NCI-H1417 treated with DMSO at 0.1 percent for 48 hours (cell line): Measurements from ENCODE around the gene LHX4.

Experiments
- DNase-seq: peaks from one replicate; lab custom pipeline; 2025; lab: John Stamatoyannopoulos, UW

LHX4 gene

DNA sequence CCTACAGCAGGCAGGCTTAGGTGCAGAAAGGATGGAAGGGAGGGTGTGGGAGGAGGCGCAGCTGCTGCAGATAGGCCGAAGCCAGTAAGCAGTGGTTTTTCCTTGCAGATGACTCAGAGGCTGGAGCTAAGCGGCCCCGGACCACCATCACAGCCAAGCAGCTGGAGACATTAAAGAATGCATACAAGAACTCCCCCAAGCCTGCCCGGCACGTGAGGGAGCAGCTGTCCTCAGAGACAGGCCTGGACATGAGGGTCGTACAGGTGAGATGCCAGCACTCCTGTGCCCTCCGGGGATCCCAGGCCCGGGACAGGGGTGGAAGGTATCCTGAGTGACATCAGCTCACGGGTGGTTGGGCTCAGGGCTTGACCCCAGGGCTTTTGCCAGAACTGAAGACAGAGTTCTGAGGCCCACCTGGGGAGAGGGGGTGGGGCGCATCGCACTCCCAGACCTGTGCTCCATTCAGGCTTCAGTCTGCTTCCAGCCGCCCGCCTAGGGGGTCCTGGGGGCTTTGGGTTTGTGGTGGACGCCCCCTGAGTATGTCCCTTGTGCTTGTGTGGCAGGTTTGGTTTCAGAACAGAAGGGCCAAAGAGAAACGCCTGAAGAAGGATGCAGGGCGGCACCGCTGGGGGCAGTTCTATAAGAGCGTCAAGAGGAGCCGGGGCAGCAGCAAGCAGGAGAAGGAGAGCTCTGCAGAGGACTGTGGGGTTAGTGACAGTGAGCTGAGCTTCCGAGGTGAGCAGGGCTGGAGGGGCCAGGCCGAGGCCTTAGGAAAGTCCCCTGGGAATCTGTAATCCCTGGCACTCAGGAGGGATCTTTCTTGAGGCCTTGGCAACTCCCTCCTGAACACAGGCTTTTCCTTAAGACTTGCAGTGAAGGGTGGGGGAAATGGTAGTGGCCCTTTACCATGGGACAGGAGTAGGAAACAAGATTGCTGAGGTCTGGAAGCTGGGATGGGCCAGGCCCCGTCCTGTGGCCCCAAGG, 41.5 kb downstream of the LHX4 start:
- no peak for DNase-seq

DNA sequence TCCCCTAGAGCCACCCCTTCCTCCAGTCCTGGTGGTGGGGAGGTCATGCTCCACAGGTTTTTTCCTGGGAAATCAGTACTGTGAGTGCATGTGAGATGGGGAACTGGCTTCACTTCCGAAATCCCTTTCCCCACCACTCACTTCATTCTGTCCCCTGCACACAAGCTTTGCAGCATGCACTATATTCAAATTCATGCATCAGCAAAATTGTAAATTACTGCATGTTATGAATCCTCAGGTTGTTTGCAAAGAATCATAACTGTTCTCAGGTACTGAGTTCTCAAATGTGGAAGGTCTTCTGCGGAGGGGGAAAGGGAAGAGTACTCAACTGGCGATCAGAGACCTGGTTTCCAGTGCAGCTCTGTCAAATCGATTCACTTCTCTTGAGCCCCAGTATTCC, 42.3 kb downstream of the LHX4 start:
- DNase-seq: no peak

DNA sequence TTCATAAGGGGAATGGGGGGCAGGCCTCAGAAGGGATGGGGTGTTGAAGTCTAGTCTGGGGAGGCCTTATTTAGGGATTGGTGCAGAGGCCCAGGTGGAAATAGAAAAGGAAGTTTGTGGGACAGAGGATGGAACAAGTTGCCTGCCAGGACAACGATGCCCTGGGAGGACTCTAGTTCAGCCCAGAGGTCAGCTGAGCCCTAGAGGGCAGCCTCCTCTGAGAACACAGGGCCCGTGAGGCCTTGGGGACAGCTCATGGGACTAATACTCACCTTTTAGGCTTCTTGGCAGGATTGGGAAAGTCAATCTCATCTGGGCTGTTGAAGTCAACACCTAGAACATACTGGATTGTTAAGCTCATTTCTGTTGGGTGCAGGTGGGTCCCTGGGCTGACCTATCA, 43.0 kb downstream of the LHX4 start:
- DNase-seq: no peak

DNA sequence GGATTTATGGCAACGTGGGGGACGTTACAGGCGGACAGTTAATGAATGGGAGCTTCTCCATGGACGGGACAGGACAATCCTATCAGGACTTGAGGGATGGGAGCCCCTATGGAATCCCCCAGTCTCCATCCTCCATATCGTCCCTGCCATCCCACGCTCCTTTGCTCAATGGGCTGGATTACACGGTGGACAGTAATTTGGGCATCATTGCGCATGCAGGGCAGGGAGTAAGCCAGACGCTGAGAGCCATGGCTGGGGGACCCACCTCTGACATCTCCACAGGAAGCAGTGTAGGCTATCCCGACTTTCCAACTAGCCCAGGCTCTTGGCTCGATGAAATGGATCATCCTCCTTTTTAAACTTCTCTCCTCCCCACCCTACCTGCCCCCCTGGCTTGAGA, 44.2 kb downstream of the LHX4 start:
- DNase-seq: no peak

DNA sequence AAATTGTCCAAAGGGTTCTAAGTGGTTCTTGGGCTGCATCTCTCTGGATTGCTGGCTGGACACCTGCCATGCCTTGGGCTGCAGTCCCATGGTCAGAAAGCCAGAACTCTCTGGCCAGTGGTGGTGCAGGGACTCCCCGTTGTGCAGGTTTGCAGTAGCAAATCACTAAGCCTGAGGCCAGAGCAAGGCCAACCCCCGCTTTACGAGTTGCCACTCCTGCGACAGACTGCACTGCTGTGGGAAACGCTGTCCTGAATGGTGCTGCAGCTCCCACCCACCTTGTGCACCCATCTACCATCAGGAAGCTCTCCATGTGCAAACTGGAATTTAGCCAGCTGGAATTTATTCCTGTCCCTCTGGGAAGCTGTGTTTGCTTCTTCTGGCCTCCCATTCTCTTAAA, 45.7 kb downstream of the LHX4 start:
- DNase-seq: no peak

DNA sequence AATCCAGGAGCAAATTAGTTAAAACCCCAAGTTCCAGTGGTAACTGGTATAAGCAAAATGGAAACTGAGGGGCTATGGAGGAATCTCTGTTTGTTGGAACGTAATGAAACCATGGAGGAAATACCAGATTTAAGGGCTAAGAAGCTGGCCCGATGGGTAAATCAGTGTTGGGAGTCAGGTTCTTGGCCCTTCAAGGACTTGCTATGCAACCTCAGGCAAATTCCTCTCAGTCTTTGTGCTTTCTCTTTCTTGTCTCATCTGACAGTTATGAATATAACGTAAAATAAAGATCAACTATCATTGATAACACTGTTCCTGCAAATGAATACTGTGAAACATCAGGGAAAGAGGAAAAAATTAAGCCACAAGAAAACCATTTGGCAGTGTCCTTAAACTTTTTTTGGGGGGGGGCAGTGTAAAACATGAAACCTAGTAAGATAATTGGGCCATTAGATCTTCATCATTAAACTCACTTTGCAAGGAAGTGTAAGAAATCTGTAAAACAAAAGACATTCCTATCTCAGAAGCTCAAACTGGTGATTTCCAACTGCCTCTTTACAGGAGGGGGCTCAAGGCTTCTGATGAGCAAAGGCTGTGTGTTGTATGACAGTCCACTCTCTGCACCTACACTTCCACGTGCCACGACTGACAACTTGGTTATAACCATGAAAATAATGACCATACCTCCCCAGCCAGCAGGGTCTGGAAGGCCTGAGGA, 47.6 kb downstream of the LHX4 start:
- DNase-seq: no peak

DNA sequence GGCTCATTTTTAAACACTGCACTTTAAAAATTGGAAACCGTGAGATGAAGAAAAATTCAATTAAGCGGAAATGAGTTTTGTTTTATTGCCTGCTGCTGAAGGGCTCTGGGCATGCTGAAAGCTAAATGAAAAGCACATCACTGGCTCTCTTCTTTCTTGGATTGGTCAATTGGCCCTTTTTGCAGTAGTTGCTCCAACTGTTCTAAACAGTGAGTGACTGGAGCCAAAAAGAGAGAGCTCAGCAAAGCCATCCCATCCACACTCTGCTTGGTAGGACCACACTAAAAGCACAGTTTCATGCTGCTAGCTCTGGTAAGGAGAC, 48.1 kb downstream of the LHX4 start:
- no peak for DNase-seq

- no peak for DNase-seq
Observed at GRCh38 chr1:180278596-180279395, 48.7 kb downstream of the LHX4 start.

DNA sequence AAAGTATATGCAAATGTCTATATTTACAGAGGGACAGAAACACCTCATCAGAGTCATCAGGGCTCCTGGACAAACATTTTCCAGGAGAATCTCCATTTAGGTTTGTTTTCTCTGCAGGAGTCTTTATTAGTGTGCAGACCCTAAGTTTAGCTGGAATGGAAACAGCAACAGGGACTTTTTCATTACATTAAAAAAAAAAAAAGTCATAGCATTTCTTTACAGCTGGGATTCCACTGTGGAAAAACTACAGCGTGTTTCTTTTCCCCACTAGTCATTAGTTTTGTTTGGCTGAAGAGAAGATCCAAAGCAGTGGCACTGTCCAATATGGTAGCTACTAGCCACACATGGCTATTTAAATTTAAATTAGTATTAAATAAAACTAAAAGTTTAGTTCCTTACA, 49.6 kb downstream of the LHX4 start:
- no peak for DNase-seq

GRCh38 chr1:180280617-180281016, 50.6 kb downstream of the LHX4 start:
- no peak for DNase-seq

GRCh38 chr1:180281490-180281889, 51.4 kb downstream of the LHX4 start:
- no peak for DNase-seq

DNA sequence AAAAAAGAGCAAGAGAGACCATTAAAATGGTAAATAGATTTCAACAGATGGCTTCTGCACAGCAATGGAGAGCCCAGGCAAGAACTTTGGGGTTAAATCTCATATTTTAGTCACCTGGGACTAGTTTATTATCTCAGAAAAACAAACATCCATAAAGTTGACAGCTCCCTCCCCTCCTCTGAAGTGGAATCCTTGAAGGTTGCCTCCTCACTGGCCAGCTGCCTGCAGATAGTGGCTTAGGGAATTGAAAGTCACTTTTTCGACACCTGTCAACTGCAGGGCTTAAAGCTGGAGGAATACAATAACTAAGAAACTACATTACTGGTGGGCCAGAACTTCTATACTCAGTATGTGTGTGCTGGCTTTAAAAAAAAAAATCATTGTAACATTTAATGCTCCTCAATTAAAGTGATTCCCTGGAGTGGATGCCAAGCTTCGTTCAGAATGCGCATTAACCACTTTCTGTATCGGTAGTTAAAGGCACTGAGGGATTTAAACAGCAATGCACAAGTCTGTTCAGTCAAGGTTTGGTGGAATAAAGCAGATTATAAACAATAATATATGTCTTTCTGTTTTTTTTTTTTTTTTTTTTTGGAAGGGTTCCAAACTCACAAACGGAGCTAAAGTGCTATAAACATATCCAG, 52.5 kb downstream of the LHX4 start:
- no peak for DNase-seq

GRCh38 chr1:180283098-180283497, 53.0 kb downstream of the LHX4 start:
- DNase-seq: no peak

GRCh38 chr1:180286417-180286816, 56.4 kb downstream of the LHX4 start:
- no peak for DNase-seq

- DNase-seq: no peak
Observed at GRCh38 chr1:180287988-180288705, 58.1 kb downstream of the LHX4 start.

DNA sequence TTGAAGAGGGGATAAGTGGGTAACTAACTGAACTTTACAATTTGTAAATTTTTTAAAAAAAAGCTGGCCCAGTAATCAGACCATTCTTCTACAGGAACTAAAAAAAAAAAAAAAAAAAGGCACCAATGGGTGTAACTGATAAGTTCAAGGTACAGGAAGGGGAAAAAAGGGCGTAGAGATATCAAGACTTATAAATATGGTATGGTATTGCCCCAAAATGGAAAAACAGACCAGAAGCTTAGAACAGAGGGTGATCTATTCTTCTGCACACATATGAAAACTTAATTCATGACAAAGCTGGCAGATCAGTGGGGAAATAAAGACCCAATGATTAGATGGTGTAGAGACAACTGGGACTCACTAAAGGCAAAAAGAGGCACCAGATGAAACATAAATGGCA, 58.9 kb downstream of the LHX4 start:
- DNase-seq: no peak

GRCh38 chr1:180290265-180291001, 60.4 kb downstream of the LHX4 start:
- DNase-seq: no peak

GRCh38 chr1:180291004-180291403, 60.9 kb downstream of the LHX4 start:
- no peak for DNase-seq

- DNase-seq: no peak
Observed at GRCh38 chr1:180294711-180295110, 64.6 kb downstream of the LHX4 start.

DNA sequence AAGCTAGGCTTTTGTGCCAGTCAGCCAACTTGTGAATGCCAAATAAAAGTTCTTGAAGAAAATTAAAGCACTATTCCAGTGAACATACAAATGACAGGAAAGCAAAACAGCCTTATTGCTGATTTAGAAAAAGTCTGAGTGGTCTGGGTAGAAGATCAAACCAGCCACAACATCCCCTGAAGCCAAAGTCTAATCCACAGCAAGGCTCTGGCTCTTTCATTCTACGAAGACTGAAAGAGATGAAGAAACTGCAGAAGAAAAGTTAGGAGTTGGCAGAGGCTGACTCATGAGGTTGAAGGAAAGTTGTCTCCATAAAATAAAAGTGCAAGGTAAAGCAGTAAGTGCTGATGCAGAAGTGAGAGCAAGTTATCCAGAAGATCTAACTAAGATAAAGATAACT, 65.9 kb downstream of the LHX4 start:
- no peak for DNase-seq
